ENCODE results near the gene CYLD.

Gene CYLD

DNA sequence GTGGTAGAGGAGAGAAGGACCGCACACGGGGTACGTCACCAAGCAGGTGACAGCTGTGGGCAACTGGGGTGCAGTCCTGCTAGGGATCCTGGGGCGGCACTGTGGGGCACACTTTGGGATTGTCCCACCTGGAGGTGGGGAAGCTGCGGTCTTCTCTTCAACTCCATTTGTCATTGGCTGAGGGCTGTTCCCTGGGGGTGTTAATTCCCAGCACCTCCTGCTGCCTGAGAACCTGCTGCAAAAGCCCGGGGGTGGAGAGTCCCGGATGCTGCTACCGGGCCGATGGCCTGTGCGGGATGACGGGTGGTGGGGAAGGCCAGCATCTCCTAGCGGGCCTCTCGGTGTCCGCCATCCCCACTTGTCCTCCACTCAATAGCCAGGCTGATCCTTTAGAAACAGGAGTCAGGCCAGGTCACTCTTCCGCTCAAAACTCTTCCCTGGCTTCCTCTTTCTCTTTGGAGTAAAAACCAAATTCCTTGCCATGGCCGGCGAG, 100.2 kb downstream of the CYLD start:
- no peak for TF ChIP-seq NFRKB (IDR thresholded peaks at IDR 0.05)
- no peak for TF ChIP-seq FOXK2 (IDR thresholded peaks at IDR 0.05)
- TF ChIP-seq LEF1 (IDR thresholded peaks at IDR 0.05; ENCODE audit: borderline replicate concordance): no peak
- TF ChIP-seq CTBP1 (IDR thresholded peaks at IDR 0.05; ENCODE audit: borderline replicate concordance): no peak
- no peak for TF ChIP-seq FOXA1 (IDR thresholded peaks at IDR 0.05)
- no peak for TF ChIP-seq FOXM1 (IDR thresholded peaks at IDR 0.05; ENCODE audit: borderline replicate concordance)
- no peak for TF ChIP-seq HDGF (IDR thresholded peaks at IDR 0.05; ENCODE audit: borderline replicate concordance)
- no peak for TF ChIP-seq SUZ12 (IDR thresholded peaks at IDR 0.05)
- no peak for TF ChIP-seq SP1 (IDR thresholded peaks at IDR 0.05)
- TF ChIP-seq L3MBTL2 (conservative IDR thresholded peaks at IDR 0.05): no peak
- TF ChIP-seq TARDBP (IDR thresholded peaks at IDR 0.05): no peak
- TF ChIP-seq ZNF384 (IDR thresholded peaks at IDR 0.05): no peak
- no peak for TF ChIP-seq BHLHE40 (IDR thresholded peaks at IDR 0.05; ENCODE audit: borderline replicate concordance)
- TF ChIP-seq, protein P1, sequence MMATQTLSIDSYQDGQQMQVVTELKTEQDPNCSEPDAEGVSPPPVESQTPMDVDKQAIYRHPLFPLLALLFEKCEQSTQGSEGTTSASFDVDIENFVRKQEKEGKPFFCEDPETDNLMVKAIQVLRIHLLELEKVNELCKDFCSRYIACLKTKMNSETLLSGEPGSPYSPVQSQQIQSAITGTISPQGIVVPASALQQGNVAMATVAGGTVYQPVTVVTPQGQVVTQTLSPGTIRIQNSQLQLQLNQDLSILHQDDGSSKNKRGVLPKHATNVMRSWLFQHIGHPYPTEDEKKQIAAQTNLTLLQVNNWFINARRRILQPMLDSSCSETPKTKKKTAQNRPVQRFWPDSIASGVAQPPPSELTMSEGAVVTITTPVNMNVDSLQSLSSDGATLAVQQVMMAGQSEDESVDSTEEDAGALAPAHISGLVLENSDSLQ (IDR thresholded peaks at IDR 0.05): no peak
- TF ChIP-seq ARNT (IDR thresholded peaks at IDR 0.05): no peak
- no peak for TF ChIP-seq ELF4 (IDR thresholded peaks at IDR 0.05)
- ChIA-PET POLR2A (no interaction called here), CTCF (no interaction called here)
- no peak for DNase-seq (ENCODE audit: extremely low spot score)

DNA sequence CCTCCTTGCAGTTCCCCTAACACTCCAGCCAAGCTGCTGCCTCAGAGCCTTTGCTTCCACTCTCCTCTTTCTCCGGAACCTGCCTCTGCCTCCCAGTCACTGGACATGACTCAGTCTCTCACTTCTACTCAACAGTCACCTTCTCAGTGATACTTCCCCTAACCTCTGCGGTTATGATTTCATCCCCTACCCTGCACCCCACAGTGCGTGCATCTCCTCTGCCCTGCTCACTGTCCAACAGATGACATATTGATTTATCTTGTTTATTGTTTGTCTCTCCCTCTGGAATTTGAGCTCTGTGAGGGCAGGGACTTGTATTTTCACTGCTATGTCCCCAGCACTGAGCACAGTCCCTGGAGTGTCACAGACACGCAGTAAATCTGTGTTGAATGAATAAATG, 100.7 kb downstream of the CYLD start:
- no peak for DNase-seq (ENCODE audit: extremely low spot score)
- TF ChIP-seq LEF1 (IDR thresholded peaks at IDR 0.05; ENCODE audit: borderline replicate concordance): no peak
- no peak for TF ChIP-seq ELF4 (IDR thresholded peaks at IDR 0.05)
- TF ChIP-seq SP1 (IDR thresholded peaks at IDR 0.05): no peak
- TF ChIP-seq ZNF384 (IDR thresholded peaks at IDR 0.05): no peak
- no peak for TF ChIP-seq FOXM1 (IDR thresholded peaks at IDR 0.05; ENCODE audit: borderline replicate concordance)
- no peak for TF ChIP-seq SUZ12 (IDR thresholded peaks at IDR 0.05)
- TF ChIP-seq TARDBP (IDR thresholded peaks at IDR 0.05): no peak
- no peak for TF ChIP-seq NFRKB (IDR thresholded peaks at IDR 0.05)
- no peak for TF ChIP-seq L3MBTL2 (conservative IDR thresholded peaks at IDR 0.05)
- no peak for TF ChIP-seq ARNT (IDR thresholded peaks at IDR 0.05)
- no peak for TF ChIP-seq FOXK2 (IDR thresholded peaks at IDR 0.05)
- TF ChIP-seq, protein P1 (IDR thresholded peaks at IDR 0.05): no peak
- TF ChIP-seq HDGF (IDR thresholded peaks at IDR 0.05; ENCODE audit: borderline replicate concordance): no peak
- POLR2A ChIA-PET: no interaction called here
- CTCF ChIA-PET: no interaction called here

DNA sequence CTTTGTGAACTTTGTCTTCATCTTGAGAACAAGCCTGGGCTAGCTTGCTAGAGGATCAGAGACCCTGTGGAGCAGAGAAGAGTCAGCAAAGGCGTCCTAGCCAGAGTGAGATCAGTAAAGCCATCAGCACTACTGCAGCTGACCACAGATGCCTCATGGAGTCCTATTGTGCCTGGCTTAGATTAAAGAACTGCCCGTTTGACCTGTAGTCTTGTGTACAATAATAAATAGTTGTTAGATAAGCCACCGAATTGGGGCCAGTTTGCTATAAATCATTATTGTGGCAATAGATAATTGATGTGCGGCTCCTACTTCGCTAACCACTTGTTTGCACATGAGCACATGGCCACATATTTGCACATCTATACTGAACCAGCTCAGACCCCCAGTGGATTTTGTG, 103.0 kb downstream of the CYLD start:
- DNase-seq (ENCODE audit: extremely low spot score): no peak
- no peak for TF ChIP-seq ZNF384 (IDR thresholded peaks at IDR 0.05)
- TF ChIP-seq FOXM1 (IDR thresholded peaks at IDR 0.05; ENCODE audit: borderline replicate concordance): no peak
- TF ChIP-seq CTBP1 (IDR thresholded peaks at IDR 0.05; ENCODE audit: borderline replicate concordance): no peak
- no peak for TF ChIP-seq TARDBP (IDR thresholded peaks at IDR 0.05)
- TF ChIP-seq FOXA1 (IDR thresholded peaks at IDR 0.05): no peak
- POLR2A ChIA-PET: no interaction called here
- CTCF ChIA-PET: no interaction called here

DNA sequence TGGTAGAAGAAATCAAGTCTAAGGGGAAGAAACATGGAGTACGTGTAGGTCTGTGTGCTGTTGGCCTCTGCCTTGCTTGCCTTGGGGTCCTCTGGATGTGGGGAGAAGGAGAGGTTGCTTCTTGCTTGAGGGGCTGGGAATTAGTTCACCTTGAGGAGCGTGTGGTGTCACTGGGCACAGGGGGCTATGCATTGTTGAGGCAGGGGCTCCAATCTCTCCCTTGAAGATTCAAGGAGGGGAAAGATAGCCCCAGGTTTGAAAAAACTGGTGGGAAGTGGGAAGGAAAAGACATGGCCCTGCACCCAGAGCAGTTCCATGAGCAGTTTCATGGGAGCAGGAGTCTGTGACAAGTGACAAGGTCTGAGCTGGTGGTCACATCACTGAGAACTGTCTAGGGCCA, 103.4 kb downstream of the CYLD start:
- ChIA-PET POLR2A (no interaction called here), CTCF (no interaction called here)
- DNase-seq (ENCODE audit: extremely low spot score): no peak
- no peak for TF ChIP-seq FOXM1 (IDR thresholded peaks at IDR 0.05; ENCODE audit: borderline replicate concordance)
- TF ChIP-seq SUZ12 (IDR thresholded peaks at IDR 0.05): no peak
- TF ChIP-seq SP1 (IDR thresholded peaks at IDR 0.05): no peak
- TF ChIP-seq L3MBTL2 (conservative IDR thresholded peaks at IDR 0.05): no peak
- no peak for TF ChIP-seq FOXK2 (IDR thresholded peaks at IDR 0.05)
- TF ChIP-seq ZNF384 (IDR thresholded peaks at IDR 0.05): no peak
- TF ChIP-seq LEF1 (IDR thresholded peaks at IDR 0.05; ENCODE audit: borderline replicate concordance): no peak
- no peak for TF ChIP-seq HDGF (IDR thresholded peaks at IDR 0.05; ENCODE audit: borderline replicate concordance)
- no peak for TF ChIP-seq CTBP1 (IDR thresholded peaks at IDR 0.05; ENCODE audit: borderline replicate concordance)
- no peak for TF ChIP-seq BHLHE40 (IDR thresholded peaks at IDR 0.05; ENCODE audit: borderline replicate concordance)
- TF ChIP-seq ELF4 (IDR thresholded peaks at IDR 0.05): no peak
- no peak for TF ChIP-seq FOXA1 (IDR thresholded peaks at IDR 0.05)
- TF ChIP-seq, protein P1 (IDR thresholded peaks at IDR 0.05): no peak

DNA sequence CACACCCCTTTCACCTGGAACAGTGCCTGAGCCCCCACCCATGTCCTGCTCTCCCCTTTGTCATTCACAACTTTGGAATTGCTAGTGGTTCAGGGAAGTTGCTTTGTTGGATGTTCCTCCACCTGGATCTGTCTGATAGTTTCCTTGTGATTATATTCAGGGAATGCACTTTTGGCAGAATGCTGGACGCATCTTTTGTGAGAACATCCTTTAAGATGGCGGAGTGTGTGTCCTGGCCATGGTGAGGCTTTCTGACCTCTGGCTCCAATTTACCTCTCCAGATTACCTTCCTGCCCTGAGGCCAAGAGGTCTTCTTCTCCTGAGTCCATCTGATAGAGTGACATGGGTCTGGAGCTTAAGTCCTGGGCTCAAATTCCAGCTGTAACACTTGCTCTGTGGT, 104.6 kb downstream of the CYLD start:
- POLR2A ChIA-PET: no interaction called here
- CTCF ChIA-PET: no interaction called here
- TF ChIP-seq FOXK2 (IDR thresholded peaks at IDR 0.05) (no peak), TARDBP (IDR thresholded peaks at IDR 0.05) (no peak), BHLHE40 (IDR thresholded peaks at IDR 0.05; ENCODE audit: borderline replicate concordance) (no peak), LEF1 (IDR thresholded peaks at IDR 0.05; ENCODE audit: borderline replicate concordance) (no peak), ELF4 (IDR thresholded peaks at IDR 0.05) (no peak), L3MBTL2 (conservative IDR thresholded peaks at IDR 0.05) (no peak), SUZ12 (IDR thresholded peaks at IDR 0.05) (no peak), FOXA1 (IDR thresholded peaks at IDR 0.05) (no peak), SP1 (IDR thresholded peaks at IDR 0.05) (no peak), ZNF384 (IDR thresholded peaks at IDR 0.05) (no peak), NFRKB (IDR thresholded peaks at IDR 0.05) (no peak), ARNT (IDR thresholded peaks at IDR 0.05) (no peak), FOXM1 (IDR thresholded peaks at IDR 0.05; ENCODE audit: borderline replicate concordance) (no peak), CTBP1 (IDR thresholded peaks at IDR 0.05; ENCODE audit: borderline replicate concordance) (no peak), HDGF (IDR thresholded peaks at IDR 0.05; ENCODE audit: borderline replicate concordance) (no peak)
- TF ChIP-seq, protein P1 (IDR thresholded peaks at IDR 0.05): no peak
- no peak for DNase-seq (ENCODE audit: extremely low spot score)
